ENCODE results near the gene ARR3.
"Not testable (repeated sequence)": the region's sequence is repeated elsewhere in the genome, so short reads cannot be mapped to it uniquely, and the experiment has no call there.

The ARR3 gene

DNA sequence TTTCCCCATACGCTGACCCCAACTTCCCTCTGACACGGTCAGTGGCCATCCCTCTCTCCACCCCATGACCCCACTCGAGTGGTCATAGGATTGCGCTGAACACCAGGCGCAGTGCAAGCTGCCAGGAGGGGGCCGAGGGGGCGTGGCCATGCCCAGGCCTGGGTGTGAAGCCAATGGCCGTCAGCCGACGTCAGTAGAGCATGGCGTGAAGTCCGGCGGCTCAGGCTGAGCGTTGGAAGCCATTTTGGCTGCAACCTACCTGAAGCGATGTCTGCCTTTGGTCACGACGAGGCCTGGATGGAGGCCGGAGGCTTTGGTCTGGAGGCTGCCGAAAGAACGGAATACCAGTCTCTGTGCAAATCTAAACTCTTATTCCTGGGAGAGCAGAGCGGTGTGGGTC, 13.8 kb downstream of the ARR3 start, which contains the start of gene RAB41:
Gene RAB41, plus strand, starts transcription at position 222 of the 400 bp plus-strand sequence. Its CDS starts 46 bp downstream, at position 268.
- no peak for DNase-seq

DNA sequence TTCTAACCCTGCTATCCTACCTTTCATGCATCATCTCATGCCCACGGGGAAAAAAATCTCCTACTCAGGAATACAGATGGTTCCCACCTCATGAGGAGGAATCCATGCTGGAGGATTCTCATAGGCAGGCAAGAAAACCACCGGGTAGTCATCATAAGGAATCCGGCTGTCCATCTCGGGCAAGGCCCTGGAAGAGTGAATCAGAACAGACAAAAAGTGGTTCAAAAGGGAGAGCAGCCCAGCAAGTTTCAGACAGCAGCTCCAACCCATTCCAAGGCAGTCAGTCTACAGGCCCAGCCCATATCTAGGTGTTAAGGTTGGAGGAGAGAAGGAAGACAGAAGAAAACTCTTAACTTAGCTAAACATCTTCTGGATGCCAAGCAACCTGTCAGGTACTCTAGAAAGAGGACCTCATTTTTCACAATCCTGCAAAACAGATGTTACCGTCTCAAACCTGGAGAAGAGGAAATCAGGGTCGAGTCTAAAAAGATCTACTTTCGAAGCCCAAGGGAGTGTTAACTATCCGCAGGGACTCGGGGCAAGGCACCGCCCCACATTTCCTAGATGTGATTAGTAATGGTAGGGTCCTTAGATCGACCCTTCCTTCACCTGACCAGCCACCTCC, 21.1 kb downstream of the ARR3 start:
- no peak for DNase-seq

DNA sequence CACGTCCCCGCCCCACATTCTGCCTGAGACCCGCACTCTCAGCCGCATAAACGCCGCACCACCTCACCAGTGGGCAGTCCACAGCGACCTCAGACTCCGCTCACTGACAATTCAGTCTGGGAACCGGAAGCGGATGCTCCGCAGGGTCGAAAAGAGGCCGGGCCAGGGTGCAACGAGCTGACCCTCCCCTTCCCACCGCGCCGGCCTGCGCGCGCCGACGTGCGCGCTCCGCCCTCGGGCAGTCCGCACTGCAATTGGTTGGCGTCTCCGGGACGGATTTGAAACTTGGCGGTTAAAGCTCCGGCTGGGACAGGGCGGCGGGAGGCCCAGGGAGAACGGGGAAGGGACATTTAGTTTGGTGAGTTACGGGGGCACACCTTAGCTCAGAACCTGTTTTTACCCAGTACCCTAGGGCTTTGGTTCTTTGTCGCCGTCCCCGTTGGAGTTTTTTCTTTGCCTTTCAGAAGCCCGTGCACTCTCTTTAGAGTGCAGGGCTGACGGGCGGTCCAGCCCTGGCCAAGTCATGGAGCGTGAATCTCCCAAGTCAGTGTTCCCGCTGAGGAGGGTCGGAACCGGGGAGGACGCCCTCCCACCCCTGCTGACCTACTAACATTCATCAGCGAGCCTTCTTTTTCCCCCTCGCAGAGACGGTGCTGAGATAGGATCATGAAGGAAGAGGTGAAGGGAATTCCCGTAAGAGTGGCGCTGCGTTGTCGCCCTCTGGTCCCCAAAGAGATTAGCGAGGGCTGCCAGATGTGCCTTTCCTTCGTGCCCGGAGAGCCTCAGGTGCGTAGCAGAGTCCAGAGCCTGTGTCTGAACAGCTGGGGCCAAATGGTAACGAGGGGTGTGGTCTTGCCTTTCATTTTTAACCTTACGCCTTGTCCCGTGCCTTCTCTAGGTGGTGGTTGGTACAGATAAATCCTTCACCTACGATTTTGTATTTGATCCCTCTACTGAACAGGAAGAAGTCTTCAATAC, 21.9 kb downstream of the ARR3 start, which contains the start of the genes KIF4A and PDZD11:
Gene KIF4A, plus strand, starts transcription at position 312 of the 978 bp plus-strand sequence. Its CDS starts 355 bp downstream, at position 667.
Gene PDZD11, minus strand, starts transcription at position 135 of the 978 bp plus-strand sequence. CDS start 586 bp downstream, outside the sequence.
- DNase-seq = peak; percentile 80

DNA sequence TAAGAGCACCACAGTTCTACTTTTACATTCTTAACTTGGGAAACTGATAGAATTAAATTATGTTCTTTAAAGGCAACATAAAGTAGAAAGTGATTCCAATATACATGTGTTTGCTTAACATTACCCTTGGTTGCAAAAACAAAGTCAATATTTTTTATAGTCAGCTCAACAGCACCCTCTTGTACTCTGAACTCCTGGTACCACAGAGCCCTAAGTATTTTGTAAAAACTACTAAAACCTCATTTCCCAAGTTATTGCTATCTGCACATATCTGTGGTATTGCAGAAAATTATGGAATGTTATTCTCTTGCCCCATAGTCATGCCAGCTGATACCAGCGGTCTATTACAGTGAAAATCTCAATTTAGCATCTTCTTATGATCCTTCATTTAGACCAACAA, 24.7 kb downstream of the ARR3 start:
- DNase-seq = no peak

DNA sequence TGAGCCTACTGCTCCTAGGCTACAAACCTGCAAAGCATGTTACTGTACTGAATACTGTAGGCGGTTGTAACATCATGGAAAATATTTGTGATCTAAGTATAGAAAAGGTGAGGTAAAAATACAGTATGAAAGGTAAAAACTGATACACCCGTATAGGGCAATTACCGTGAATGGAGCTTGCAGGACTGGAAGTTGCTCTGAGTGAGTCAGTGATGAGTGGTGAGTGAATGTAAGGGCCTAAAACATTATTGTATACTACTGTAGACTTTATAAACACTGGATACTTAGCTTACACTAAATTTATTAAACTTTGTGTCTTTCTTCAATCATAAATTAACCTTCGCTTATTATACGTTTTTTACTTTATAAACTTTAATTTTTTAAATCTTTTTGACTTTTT, 25.5 kb downstream of the ARR3 start:
- no peak for DNase-seq

DNA sequence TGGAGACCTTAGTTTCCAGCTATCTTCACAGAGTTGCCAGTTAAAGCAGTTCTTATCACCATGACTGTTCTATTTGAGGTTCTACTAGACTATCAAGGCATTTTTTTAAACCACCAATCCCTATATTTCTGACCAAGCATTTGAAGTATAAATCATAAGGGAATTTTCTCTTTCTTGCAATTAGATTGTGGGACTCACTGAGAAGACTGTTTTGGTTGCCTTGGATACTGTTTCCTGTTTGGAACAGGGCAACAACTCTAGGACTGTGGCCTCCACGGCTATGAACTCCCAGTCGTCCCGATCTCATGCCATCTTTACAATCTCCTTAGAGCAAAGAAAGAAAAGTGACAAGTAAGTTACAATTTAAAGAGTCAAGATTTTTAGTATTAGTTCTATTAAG, 33.6 kb downstream of the ARR3 start:
- DNase-seq = no peak

DNA sequence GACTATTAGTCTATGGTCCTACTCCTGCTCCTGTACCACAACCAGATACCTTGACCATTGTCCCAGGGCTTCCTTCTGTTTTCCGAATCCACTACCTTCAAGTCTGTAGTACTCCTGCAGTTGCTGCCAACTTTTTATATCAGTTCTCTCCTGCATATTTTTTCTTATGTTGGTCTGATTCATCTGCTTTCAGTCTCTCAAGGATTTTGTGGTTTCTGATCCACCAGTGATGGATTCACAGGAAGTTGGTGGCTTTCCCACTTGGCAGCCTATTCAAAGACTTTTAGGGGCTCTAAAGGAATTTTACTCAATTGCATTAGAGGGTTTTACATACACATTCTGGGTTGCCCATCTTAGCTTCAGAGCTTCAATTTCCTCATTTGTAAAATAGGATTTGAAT, 45.4 kb downstream of the ARR3 start:
- DNase-seq = no peak

DNA sequence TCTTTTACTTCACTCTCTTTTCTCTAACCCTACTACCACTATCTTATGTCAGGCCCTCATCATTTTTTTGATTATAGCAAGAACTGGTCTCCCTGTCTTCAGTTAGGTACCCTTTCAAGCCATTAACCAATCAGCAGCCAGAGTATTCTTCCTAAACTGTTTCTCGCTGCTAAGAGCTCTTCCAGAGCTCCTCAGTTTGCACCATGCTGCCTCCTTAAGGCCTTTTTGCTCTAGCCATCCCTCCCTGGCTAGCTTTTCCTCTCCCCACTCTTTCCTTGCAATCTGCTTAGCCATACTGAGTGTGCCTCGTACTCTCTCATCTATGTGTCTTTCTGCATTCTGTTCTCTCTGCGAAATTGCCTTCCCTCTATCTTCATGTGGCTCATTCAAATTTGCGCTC, 54.6 kb downstream of the ARR3 start:
- DNase-seq = no peak

DNA sequence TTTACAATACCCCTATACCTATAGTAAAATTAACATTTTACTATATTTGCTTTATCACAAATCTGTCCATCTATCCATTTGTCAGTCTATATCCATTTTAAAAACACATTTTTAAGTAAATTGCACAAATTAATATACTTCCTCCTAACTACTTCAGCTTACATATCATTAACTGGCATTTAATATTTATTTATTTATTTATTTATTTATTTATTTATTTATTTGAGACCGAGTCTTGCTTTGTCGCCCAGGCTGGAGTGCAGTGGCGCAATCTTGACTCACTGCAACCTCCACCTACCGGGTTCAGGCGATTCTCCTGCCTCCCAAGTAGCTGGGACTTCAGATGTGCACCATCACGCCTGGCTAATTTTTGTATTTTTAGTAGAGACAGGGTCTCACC, 55.5 kb downstream of the ARR3 start:
- not testable (repeated sequence) for DNase-seq

DNA sequence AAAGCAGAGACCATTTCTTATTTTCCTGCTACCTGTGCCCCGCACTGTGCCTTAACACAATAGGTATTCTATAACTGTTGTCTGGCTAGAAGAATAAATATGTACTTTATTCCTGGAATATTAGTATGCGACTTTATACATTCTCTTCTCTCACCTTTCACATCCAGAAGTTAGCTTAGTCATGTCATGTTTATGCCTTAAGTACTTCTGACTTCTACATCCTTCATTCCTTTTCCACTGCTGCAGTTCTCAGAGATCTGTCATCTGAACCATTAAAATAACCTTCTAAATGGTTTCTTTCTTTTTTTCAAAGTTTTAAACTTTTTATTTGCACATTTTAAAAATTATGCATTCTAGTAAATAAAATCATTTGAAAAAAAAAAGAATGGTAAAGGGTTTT, 56.2 kb downstream of the ARR3 start:
- no peak for DNase-seq

DNA sequence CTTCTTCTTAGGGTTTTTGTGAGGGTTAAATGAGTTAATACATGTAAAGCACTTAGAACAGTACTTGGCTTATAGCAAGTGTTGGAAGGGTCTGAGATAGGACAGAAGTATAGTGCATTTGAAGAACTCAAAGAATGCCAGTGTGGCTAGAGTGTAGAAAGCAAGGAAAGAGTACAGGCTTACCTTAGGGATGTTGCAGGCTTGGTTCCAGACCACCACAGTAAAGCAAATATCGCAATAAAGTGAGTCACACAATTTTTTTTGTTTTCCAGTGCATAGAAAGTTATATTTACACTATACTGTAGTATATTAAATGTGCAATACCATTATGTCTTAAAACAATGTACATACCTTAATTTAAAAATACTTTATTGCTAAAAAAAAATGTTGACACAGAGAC, 63.0 kb downstream of the ARR3 start:
- no peak for DNase-seq
